GM23338 (cell line): ENCODE measurements around the gene METRNL.

Experiments
- EZH2 ChIP-seq: fragments of 200-600 bp; sonication (generic); IDR thresholded peaks from one replicate; pipeline ENCODE4 v1.8.0; 2017; ENCODE audit warnings: antibody characterized with exemption, mild to moderate bottlenecking, low read depth; ENCODE audit not compliant: unreplicated experiment
- EZH2phosphoT487 ChIP-seq: fragments of 200-600 bp; sonication (generic); IDR thresholded peaks from one replicate; pipeline ENCODE4 v1.8.1; 2018; ENCODE audit warnings: antibody characterized with exemption; ENCODE audit not compliant: unreplicated experiment
- JUNB ChIP-seq: IDR thresholded peaks from one replicate; pipeline ENCODE4 v1.6.1; 2016; ENCODE audit warnings: antibody characterized with exemption; ENCODE audit not compliant: unreplicated experiment
- POLR2AphosphoS5 ChIP-seq: IDR thresholded peaks from 2 replicates; pipeline ENCODE4 v1.6.1; 2016; ENCODE audit warnings: antibody characterized with exemption, low read depth
- REST ChIP-seq: IDR thresholded peaks from one replicate; pipeline ENCODE4 v1.6.1; 2018; ENCODE audit warnings: antibody characterized with exemption; ENCODE audit not compliant: unreplicated experiment
- TF ChIP-seq, protein P1 (sequence below), 2 experiments: fragments of 200-600 bp in 1 of 2; sonication (generic) in 1 of 2; conservative IDR thresholded peaks; 2 replicates each; pipeline versions ENCODE4 v1.5.1 to v1.6.1; 2016 to 2017; ENCODE audit warnings: antibody characterized with exemption in 2 of 2, low read depth in 2 of 2, mild to moderate bottlenecking in 2 of 2, moderate library complexity in 1 of 2

DNA sequence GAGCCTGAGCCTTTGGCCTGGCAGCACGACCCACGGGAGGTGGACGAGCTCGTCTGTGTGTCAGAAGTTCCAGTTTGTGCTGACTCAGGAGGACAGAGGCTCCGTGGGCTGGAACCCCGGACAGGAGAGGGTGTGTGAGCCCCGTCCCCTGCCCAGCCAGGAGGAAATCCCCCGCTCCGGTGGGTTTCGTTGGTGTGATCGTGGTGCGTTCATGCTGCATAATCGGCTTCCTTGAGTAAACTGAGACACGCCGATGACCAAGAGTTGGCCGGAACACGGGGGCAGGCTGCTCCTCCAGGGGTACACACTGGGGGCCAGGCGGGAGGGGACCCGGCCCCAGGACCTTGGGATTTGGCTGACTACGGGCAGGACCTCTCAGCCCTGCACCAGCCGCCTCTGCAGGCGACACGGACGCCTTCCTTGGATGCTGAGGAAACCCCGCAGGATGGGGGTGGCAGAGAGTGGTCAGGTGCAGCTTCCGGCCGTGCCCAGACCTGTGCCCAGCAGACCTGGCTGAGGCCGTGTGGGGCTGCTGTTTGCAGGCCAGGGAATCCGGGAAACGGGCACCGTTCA is 8.5 kb downstream of the METRNL start:
- TF ChIP-seq, protein P1, sequence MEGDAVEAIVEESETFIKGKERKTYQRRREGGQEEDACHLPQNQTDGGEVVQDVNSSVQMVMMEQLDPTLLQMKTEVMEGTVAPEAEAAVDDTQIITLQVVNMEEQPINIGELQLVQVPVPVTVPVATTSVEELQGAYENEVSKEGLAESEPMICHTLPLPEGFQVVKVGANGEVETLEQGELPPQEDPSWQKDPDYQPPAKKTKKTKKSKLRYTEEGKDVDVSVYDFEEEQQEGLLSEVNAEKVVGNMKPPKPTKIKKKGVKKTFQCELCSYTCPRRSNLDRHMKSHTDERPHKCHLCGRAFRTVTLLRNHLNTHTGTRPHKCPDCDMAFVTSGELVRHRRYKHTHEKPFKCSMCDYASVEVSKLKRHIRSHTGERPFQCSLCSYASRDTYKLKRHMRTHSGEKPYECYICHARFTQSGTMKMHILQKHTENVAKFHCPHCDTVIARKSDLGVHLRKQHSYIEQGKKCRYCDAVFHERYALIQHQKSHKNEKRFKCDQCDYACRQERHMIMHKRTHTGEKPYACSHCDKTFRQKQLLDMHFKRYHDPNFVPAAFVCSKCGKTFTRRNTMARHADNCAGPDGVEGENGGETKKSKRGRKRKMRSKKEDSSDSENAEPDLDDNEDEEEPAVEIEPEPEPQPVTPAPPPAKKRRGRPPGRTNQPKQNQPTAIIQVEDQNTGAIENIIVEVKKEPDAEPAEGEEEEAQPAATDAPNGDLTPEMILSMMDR (conservative IDR thresholded peaks at IDR 0.05; ENCODE audit: low read depth in 2 of 2), result no peak
- TF ChIP-seq EZH2phosphoT487 (no peak), POLR2AphosphoS5 (no peak), EZH2 (no peak), JUNB (no peak), REST (no peak)
